Mesenchymal stem cell (in vitro differentiated cells and primary cell): ENCODE data around the gene IGFBP5.

Experiments
- DNase-seq: peaks from one replicate; pipeline ENCODE4 v3.0.0-alpha.2; 2013
- H2AFZ ChIP-seq: one replicate; pipeline ENCODE4 v1.6.1; 2013; ENCODE audit warnings: low read depth, mild to moderate bottlenecking, control low read depth, inconsistent platforms, low read length, moderate library complexity
- H2AK5ac ChIP-seq: 2 replicates; pipeline ENCODE4 v1.6.1; 2013; ENCODE audit warnings: low read length, moderate library complexity, mild to moderate bottlenecking, inconsistent platforms; ENCODE audit not compliant: severe bottlenecking
- H2BK120ac ChIP-seq: one replicate; pipeline ENCODE4 v1.6.1; 2013; ENCODE audit warnings: low read depth, mild to moderate bottlenecking, inconsistent platforms, low read length, moderate library complexity
- H2BK12ac ChIP-seq, 2 experiments: one replicate each; pipeline ENCODE4 v1.6.1; 2013; ENCODE audit warnings: inconsistent platforms in 2 of 2, low read length in 2 of 2, mild to moderate bottlenecking in 2 of 2, moderate library complexity in 2 of 2, control low read depth in 1 of 2
- H2BK15ac ChIP-seq: one replicate; pipeline ENCODE4 v1.6.1; 2013; ENCODE audit warnings: mild to moderate bottlenecking, low read depth, inconsistent platforms; ENCODE audit not compliant: poor library complexity, severe bottlenecking
- H2BK5ac ChIP-seq: 2 replicates; pipeline ENCODE4 v1.6.1; 2013; ENCODE audit warnings: low read depth, mild to moderate bottlenecking, low read length, control low read depth, inconsistent platforms; ENCODE audit not compliant: poor library complexity, severe bottlenecking
- H3K14ac ChIP-seq, 2 experiments: one replicate each; pipeline ENCODE4 v1.6.1; 2013; ENCODE audit warnings: inconsistent platforms in 2 of 2, low read length in 2 of 2, control low read depth in 1 of 2, mild to moderate bottlenecking in 1 of 2, moderate library complexity in 1 of 2
- H3K18ac ChIP-seq, 2 experiments: one replicate each; pipeline ENCODE4 v1.6.1; 2013; ENCODE audit warnings: inconsistent platforms in 2 of 2, low read length in 2 of 2, control low read depth in 1 of 2, low read depth in 1 of 2, mild to moderate bottlenecking in 1 of 2
- H3K23ac ChIP-seq, 2 experiments: one replicate each; pipeline ENCODE4 v1.6.1; 2013; ENCODE audit warnings: inconsistent platforms in 2 of 2, low read length in 2 of 2, mild to moderate bottlenecking in 2 of 2, moderate library complexity in 2 of 2, control low read depth in 1 of 2
- H3K27ac ChIP-seq: 2 replicates; pipeline ENCODE4 v1.5.1; 2013; ENCODE audit warnings: mild to moderate bottlenecking, moderate library complexity, low read length, control low read depth, inconsistent platforms; ENCODE audit not compliant: poor library complexity, severe bottlenecking
- H3K27me3 ChIP-seq, 2 experiments: 2 replicates each; pipeline versions ENCODE4 v1.6.1 to v1.7.0; 2013; ENCODE audit warnings: low read length in 2 of 2, mild to moderate bottlenecking in 2 of 2, moderate library complexity in 2 of 2, control low read depth in 1 of 2, inconsistent platforms in 1 of 2; ENCODE audit not compliant: control insufficient read depth in 1 of 2, insufficient read depth in 1 of 2
- H3K36me3 ChIP-seq, 2 experiments: 2 replicates each; pipeline versions ENCODE4 v1.6.1 to v1.7.0; 2013; ENCODE audit warnings: low read length in 2 of 2, control low read depth in 1 of 2, inconsistent platforms in 1 of 2, low read depth in 1 of 2, mild to moderate bottlenecking in 1 of 2; ENCODE audit not compliant: insufficient read depth in 2 of 2, control insufficient read depth in 1 of 2
- H3K4ac ChIP-seq, 2 experiments: one replicate each; pipeline ENCODE4 v1.6.1; 2013; ENCODE audit warnings: inconsistent platforms in 2 of 2, low read length in 2 of 2, mild to moderate bottlenecking in 2 of 2, moderate library complexity in 2 of 2, control low read depth in 1 of 2, low read depth in 1 of 2
- H3K4me1 ChIP-seq: 2 replicates; pipeline ENCODE4 v1.6.1; 2013; ENCODE audit warnings: low read depth, low read length, control low read depth; ENCODE audit not compliant: control insufficient read depth, insufficient read depth
- H3K4me2 ChIP-seq: 2 replicates; pipeline ENCODE4 v1.6.1; 2013; ENCODE audit warnings: low read length, mild to moderate bottlenecking, inconsistent platforms; ENCODE audit not compliant: poor library complexity, severe bottlenecking
- H3K4me3 ChIP-seq, 2 experiments: 2 replicates each; pipeline versions ENCODE4 v1.5.1 to v1.7.0; 2013; ENCODE audit warnings: low read length in 2 of 2, mild to moderate bottlenecking in 2 of 2, control low read depth in 1 of 2, low read depth in 1 of 2; ENCODE audit not compliant: insufficient read depth in 1 of 2
- H3K79me1 ChIP-seq: replicated peaks from 2 replicates; pipeline ENCODE4 v1.6.1; 2013; ENCODE audit warnings: mild to moderate bottlenecking, control low read depth, low read length, inconsistent platforms; ENCODE audit not compliant: poor library complexity, severe bottlenecking
- H3K9ac ChIP-seq: 2 replicates; pipeline ENCODE4 v1.7.0; 2013; ENCODE audit warnings: mild to moderate bottlenecking, low read length, moderate library complexity
- H3K9me3 ChIP-seq: 2 replicates; pipeline ENCODE4 v1.7.0; 2013; ENCODE audit warnings: mild to moderate bottlenecking, low read length; ENCODE audit not compliant: control insufficient read depth
- H4K8ac ChIP-seq: one replicate; pipeline ENCODE4 v1.6.1; 2013; ENCODE audit warnings: inconsistent platforms, mild to moderate bottlenecking, low read length, moderate library complexity
- H4K91ac ChIP-seq: one replicate; pipeline ENCODE4 v1.6.1; 2013; ENCODE audit warnings: mild to moderate bottlenecking, low read length, inconsistent platforms
- WGBS: methylation state at CpG from one replicate; pipeline ENCODE4 v1.1.7; 2013; ENCODE audit warnings: mixed read lengths; 5-methylcytosine and 5-hydroxymethylcytosine counted together

IGFBP5 gene

GRCh38 chr2:216716109-216716508, 20.8 kb upstream of the IGFBP5 start:
- Histone ChIP-seq H3K14ac (no peak overlapping the region), H3K9me3 (no peaks in the 10 kb centered on the region), H3K9ac (no peak overlapping the region), H3K4me2 (no peak overlapping the region), H3K4me1 (peaks cover 7% of the 10 kb centered on the region), H2BK15ac (no peak overlapping the region), H3K18ac (no peak overlapping the region), H4K8ac (no peak overlapping the region), H3K79me1 (no peaks in the 10 kb centered on the region), H2BK5ac (no peak overlapping the region), H2AFZ (no peak overlapping the region), H3K27ac (no peak overlapping the region), H3K4ac (no peak overlapping the region), H4K91ac (no peak overlapping the region), H3K23ac (no peak overlapping the region), H3K36me3 (no peaks in the 10 kb centered on the region), H2AK5ac (no peak overlapping the region), H2BK12ac (no peak overlapping the region), H2BK120ac (no peak overlapping the region), H3K4me3 (no peak overlapping the region), H3K27me3 (peaks cover 0 to 10% of the 10 kb centered on the region in 2 experiments)
- no peak for DNase-seq
- 92% methylated on average over 4 of the region's 4 CpGs for WGBS

- H3K4me2 ChIP-seq: no peak overlapping the region
- H3K9me3 ChIP-seq: no peaks in the 10 kb centered on the region
- H4K8ac ChIP-seq: no peak overlapping the region
Observed at GRCh38 chr2:216715402-216715974, 20.1 kb upstream of the IGFBP5 start.

GRCh38 chr2:216714376-216714775, 19.0 kb upstream of the IGFBP5 start:
- Histone ChIP-seq H3K4me3 (no peak overlapping the region), H4K8ac (no peak overlapping the region), H3K36me3 (no peaks in the 10 kb centered on the region), H2AFZ (no peak overlapping the region), H3K27me3 (peaks cover 0 to 10% of the 10 kb centered on the region in 2 experiments), H2BK5ac (no peak overlapping the region), H3K9ac (peak overlapping the region; percentile 68), H3K9me3 (peaks cover 3% of the 10 kb centered on the region), H3K27ac (no peak overlapping the region), H3K14ac (no peak overlapping the region), H2BK15ac (no peak overlapping the region), H3K18ac (peak overlapping the region in 1 of 2 experiments; percentile 55), H3K4ac (no peak overlapping the region), H3K23ac (no peak overlapping the region), H3K79me1 (no peaks in the 10 kb centered on the region), H2BK12ac (peak overlapping the region; percentile 5 to 54), H4K91ac (peak overlapping the region; percentile 16), H2AK5ac (peak overlapping the region; percentile 51), H3K4me2 (no peak overlapping the region), H3K4me1 (peaks cover 10% of the 10 kb centered on the region), H2BK120ac (peak overlapping the region; percentile 30)
- WGBS: 41% methylated on average over 3 of the region's 3 CpGs
- no peak for DNase-seq

More at GRCh38 chr2:216715402-216715974, 20.1 kb upstream of the IGFBP5 start:
- Histone ChIP-seq H2AFZ (no peak overlapping the region), H3K4me3 (no peak overlapping the region), H3K36me3 (no peaks in the 10 kb centered on the region), H3K23ac (no peak overlapping the region), H2BK12ac (no peak overlapping the region), H3K18ac (peak overlapping the region in 1 of 2 experiments; percentile 4), H3K4me1 (peaks cover 10% of the 10 kb centered on the region), H3K27me3 (peaks cover 0 to 10% of the 10 kb centered on the region in 2 experiments), H2BK5ac (no peak overlapping the region), H2AK5ac (no peak overlapping the region), H3K79me1 (no peaks in the 10 kb centered on the region), H2BK120ac (no peak overlapping the region), H3K14ac (no peak overlapping the region), H3K4ac (no peak overlapping the region), H4K91ac (no peak overlapping the region), H2BK15ac (no peak overlapping the region), H3K9ac (no peak overlapping the region), H3K27ac (no peak overlapping the region)
- WGBS: 95% methylated on average over 14 of the region's 14 CpGs
- no peak for DNase-seq

GRCh38 chr2:216713691-216714336, 18.5 kb upstream of the IGFBP5 start:
- no peaks in the 10 kb centered on the region for H3K79me1 ChIP-seq
- peak overlapping the region in 1 of 2 experiments; percentile 5 for H2BK12ac ChIP-seq
- no peak overlapping the region for H4K91ac ChIP-seq
- H3K18ac ChIP-seq: no peak overlapping the region
- peak overlapping the region; percentile 68 for H3K9ac ChIP-seq
- H3K4ac ChIP-seq: no peak overlapping the region
- H3K4me2 ChIP-seq: no peak overlapping the region
- peak overlapping the region; percentile 26 for H3K27ac ChIP-seq
- peaks cover 0 to 10% of the 10 kb centered on the region in 2 experiments for H3K27me3 ChIP-seq
- no peak overlapping the region for H2AFZ ChIP-seq
- H3K14ac ChIP-seq: no peak overlapping the region
- DNase-seq: peak; percentile 87
- H2BK5ac ChIP-seq: peak overlapping the region; percentile 21
- H3K36me3 ChIP-seq: no peaks in the 10 kb centered on the region
- no peak overlapping the region for H3K23ac ChIP-seq
- peaks cover 10% of the 10 kb centered on the region for H3K4me1 ChIP-seq
- no peak overlapping the region for H2BK120ac ChIP-seq
- H3K4me3 ChIP-seq: no peak overlapping the region
- no peak overlapping the region for H4K8ac ChIP-seq
- H2AK5ac ChIP-seq: peak overlapping the region; percentile 51
- H2BK15ac ChIP-seq: no peak overlapping the region
- WGBS: 60% methylated on average over 7 of the region's 8 CpGs
- peaks cover 6% of the 10 kb centered on the region for H3K9me3 ChIP-seq
